Breast epithelium (tissue), 4 donors: ENCODE data around the gene GSTA4. TPM values are rescaled to one million over a fixed set of nuclear protein-coding genes. Genes with fewer than 3 reads are reported as not detected.

Experiments used
- DNase-seq, 2 donors: peaks; one replicate each; pipeline ENCODE4 v3.0.0-alpha.2; 2019; ENCODE audit warnings: low spot score in 2 of 2
- H3K27ac ChIP-seq, 2 donors: fragments of 200-600 bp; sonication (generic) in 1 of 2; one replicate each; pipeline ENCODE4 v1.5.1; 2016 to 2019; ENCODE audit warnings: mild to moderate bottlenecking in 1 of 2
- H3K27me3 ChIP-seq, 2 donors: fragments of 200-600 bp; sonication (generic) in 1 of 2; one replicate each; pipeline versions ENCODE4 v1.5.1 to v1.6.0; 2017 to 2019; ENCODE audit warnings: control low read depth in 1 of 2, mild to moderate bottlenecking in 1 of 2
- H3K36me3 ChIP-seq: fragments of 200-600 bp; one replicate; pipeline ENCODE4 v1.5.1; 2019
- H3K4me1 ChIP-seq, 2 donors: fragments of 200-600 bp; sonication (generic); one replicate each; pipeline ENCODE4 v1.5.1; 2016 to 2019; ENCODE audit warnings: control low read depth in 1 of 2
- H3K4me3 ChIP-seq, 3 donors: fragments of 200-600 bp; sonication (generic); 1 replicate in 2 of 3; 2 replicates in 1 of 3; pipeline ENCODE4 v1.5.1; 2016 to 2019; ENCODE audit warnings: mild to moderate bottlenecking in 3 of 3, moderate library complexity in 2 of 3
- H3K9me3 ChIP-seq, 2 donors: fragments of 200-600 bp; sonication (generic) in 1 of 2; one replicate each; pipeline ENCODE4 v1.5.1; 2016 to 2019; ENCODE audit warnings: control low read depth in 1 of 2
- POLR2A ChIP-seq: fragments of 450-650 bp; IDR thresholded peaks from one replicate; pipeline ENCODE4 v1.6.1; 2016; ENCODE audit warnings: antibody characterized with exemption, mild to moderate bottlenecking, moderate library complexity
- POLR2AphosphoS5 ChIP-seq, 3 donors: sonication (generic); formaldehyde crosslinking; IDR thresholded peaks; one replicate each; pipeline ENCODE4 v1.6.1; 2017; ENCODE audit warnings: antibody characterized with exemption in 3 of 3
- intact Hi-C: fragments of 100-400 bp; cut with DNase I; formaldehyde crosslinking; loops from one replicate; pipeline ENCODE4 v1.15.1; 2023; ENCODE audit warnings: low total_unique reads
- total RNA-seq, 3 donors: library from RNA; depleted of rRNA; stranded (reverse); fragments of >200 nt; gene quantifications; one replicate each; pipeline ENCODE4 v1.1.0, GENCODE V29; 2016
- TF ChIP-seq, protein P1 (sequence below), 3 donors: fragments of 450-650 bp; IDR thresholded peaks; one replicate each; pipeline ENCODE4 v1.5.1; 2016 to 2017; ENCODE audit warnings: antibody characterized with exemption in 3 of 3, mild to moderate bottlenecking in 3 of 3, moderate library complexity in 3 of 3

GSTA4 gene
- total RNA-seq, 3 donors from 2014 or later = 19.3 to 25.9 (median 20.6) TPM

DNA sequence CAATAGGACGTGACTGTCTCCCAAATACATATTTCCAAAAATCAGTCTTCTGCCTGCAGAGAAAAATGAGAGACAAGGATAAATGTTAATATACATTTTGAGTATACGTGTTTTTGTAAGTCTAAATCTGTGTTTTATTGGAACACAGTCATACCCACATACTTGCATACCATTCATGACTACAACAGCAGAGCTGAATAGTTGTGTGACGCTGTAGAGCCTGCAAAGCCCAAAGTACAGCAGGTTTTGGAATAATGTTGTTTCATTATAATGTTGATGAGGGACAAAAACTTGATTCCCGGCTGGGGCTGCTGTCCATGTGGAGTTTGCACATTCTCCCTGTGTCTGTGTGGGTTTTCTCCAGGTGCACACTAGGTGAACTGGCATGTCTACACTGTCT, 46.3 kb upstream of the GSTA4 start:
- Histone ChIP-seq H3K27ac (no peak overlapping the region), H3K27me3 (no peaks in the 10 kb centered on the region), H3K4me1 (no peaks in the 10 kb centered on the region), H3K36me3 (peaks cover 20% of the 10 kb centered on the region), H3K9me3 (no peaks in the 10 kb centered on the region), H3K4me3 (no peak overlapping the region)
- no peak for DNase-seq
- TF ChIP-seq, protein P1, sequence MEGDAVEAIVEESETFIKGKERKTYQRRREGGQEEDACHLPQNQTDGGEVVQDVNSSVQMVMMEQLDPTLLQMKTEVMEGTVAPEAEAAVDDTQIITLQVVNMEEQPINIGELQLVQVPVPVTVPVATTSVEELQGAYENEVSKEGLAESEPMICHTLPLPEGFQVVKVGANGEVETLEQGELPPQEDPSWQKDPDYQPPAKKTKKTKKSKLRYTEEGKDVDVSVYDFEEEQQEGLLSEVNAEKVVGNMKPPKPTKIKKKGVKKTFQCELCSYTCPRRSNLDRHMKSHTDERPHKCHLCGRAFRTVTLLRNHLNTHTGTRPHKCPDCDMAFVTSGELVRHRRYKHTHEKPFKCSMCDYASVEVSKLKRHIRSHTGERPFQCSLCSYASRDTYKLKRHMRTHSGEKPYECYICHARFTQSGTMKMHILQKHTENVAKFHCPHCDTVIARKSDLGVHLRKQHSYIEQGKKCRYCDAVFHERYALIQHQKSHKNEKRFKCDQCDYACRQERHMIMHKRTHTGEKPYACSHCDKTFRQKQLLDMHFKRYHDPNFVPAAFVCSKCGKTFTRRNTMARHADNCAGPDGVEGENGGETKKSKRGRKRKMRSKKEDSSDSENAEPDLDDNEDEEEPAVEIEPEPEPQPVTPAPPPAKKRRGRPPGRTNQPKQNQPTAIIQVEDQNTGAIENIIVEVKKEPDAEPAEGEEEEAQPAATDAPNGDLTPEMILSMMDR (IDR thresholded peaks at IDR 0.05) = no peak
- TF ChIP-seq POLR2AphosphoS5 (IDR thresholded peaks at IDR 0.05) (no peak), POLR2A (no peak)
- intact Hi-C loops = no loop called here

DNA sequence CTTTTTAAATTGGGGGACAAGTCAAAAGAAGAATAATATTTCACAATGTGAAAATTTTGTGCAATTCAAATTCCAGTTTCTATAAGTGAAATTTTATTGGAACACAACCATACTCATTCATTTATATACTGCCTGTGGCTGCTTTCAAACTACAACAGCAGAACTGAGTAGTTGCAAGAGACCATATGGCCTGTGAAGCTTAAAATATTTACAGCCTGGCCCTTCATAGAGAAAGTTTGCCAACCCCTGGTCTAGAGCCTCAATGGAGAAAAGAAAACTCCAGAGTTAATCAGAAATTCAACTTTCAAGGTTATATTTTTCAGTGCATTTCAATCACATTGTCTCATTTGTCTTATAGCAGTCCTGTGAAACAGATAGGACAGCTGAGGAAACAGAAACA, 43.5 kb upstream of the GSTA4 start:
- Histone ChIP-seq H3K9me3 (no peaks in the 10 kb centered on the region), H3K4me3 (no peak overlapping the region), H3K36me3 (peaks cover 20% of the 10 kb centered on the region), H3K27ac (no peak overlapping the region), H3K4me1 (no peaks in the 10 kb centered on the region), H3K27me3 (no peaks in the 10 kb centered on the region)
- no peak for DNase-seq
- intact Hi-C loops = no loop called here
- TF ChIP-seq, protein P1 (IDR thresholded peaks at IDR 0.05) = no peak
- TF ChIP-seq POLR2A = no peak
- no peak for TF ChIP-seq POLR2AphosphoS5 (IDR thresholded peaks at IDR 0.05)

DNA sequence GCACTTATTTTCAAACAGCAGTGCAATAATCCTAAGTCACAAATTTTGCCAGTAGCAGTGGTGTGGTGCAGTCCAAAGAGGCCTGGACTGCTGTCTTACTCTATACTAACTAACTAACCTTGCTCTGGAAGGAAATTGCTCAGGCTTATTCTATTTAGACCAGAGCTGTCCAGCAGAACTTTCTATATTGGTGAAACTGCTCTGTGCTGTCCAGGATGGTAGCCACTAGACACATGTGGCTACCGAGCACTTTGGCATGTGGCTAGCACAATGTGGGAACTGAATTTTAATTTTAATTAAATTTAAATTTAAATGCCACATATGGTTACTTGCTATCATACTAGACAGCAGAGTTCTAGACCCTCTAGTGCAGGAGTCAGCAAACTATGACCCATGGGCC, 43.1 kb upstream of the GSTA4 start:
- Histone ChIP-seq H3K27me3 (no peaks in the 10 kb centered on the region), H3K27ac (no peak overlapping the region), H3K4me1 (no peaks in the 10 kb centered on the region), H3K4me3 (no peak overlapping the region), H3K9me3 (no peaks in the 10 kb centered on the region), H3K36me3 (peaks cover 20% of the 10 kb centered on the region)
- TF ChIP-seq POLR2A (no peak), POLR2AphosphoS5 (IDR thresholded peaks at IDR 0.05) (no peak)
- TF ChIP-seq, protein P1 (IDR thresholded peaks at IDR 0.05) = no peak
- DNase-seq = no peak
- intact Hi-C loops = no loop called here

DNA sequence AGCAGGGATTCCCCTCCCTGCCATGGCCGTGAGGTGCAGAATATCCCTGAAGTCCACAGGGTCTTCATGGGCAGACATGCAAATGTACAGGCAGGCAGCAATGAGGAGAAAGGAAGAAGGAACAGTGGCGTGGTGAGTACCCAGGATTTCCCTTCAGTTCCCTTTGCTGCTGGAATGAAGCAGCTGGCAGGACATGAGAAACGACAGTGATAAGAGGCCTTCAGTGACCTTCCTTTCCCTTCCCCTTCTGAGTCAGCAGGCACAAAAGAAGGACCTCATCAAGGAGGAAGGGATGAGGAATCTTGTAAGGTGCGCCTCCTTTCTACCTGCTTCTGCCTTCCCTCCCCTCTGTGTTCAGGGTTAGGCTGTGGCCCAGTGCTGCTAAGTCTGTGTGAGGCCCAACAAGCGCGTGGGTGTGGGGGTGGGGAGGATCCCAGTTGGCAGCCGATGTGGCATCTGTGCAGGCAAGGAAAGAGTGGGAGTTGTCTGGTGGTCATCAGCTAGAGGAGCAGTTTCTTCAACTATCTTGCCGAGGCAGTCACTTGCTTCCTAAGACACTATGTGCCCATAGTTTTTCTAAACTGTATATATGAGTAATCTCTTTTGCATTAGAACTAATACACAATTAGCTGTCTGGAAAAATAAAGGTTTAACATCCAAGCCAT, 40.6 kb upstream of the GSTA4 start:
- intact Hi-C loops = no loop called here
- no peak overlapping the region for H3K27ac ChIP-seq
- no peak for DNase-seq
- no peaks in the 10 kb centered on the region for H3K4me1 ChIP-seq
- peaks cover 19% of the 10 kb centered on the region for H3K36me3 ChIP-seq
- no peaks in the 10 kb centered on the region for H3K27me3 ChIP-seq
- TF ChIP-seq POLR2A (no peak), POLR2AphosphoS5 (IDR thresholded peaks at IDR 0.05) (no peak)
- TF ChIP-seq, protein P1 (IDR thresholded peaks at IDR 0.05) = no peak
- H3K9me3 ChIP-seq = no peaks in the 10 kb centered on the region
- no peak overlapping the region for H3K4me3 ChIP-seq

DNA sequence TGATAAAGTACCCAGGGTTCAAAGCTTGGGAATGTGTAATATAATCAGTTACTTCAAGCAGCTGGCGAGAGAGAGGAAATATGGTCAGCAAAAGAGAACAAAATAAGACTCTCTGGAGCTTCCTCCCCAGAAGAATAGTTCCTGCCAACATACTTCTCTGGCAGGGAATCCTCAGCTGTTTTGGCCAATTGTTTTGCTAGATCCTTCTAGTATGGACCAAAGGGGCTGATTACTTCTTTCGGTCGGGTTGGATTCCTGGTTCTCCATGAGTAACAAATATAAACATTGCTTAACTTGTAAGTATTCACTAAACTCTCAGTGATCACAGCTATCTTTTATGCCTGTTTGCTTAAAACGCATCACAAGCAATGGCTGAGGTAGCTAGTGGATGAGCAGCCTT, 38.7 kb upstream of the GSTA4 start:
- Histone ChIP-seq H3K36me3 (peaks cover 6% of the 10 kb centered on the region), H3K4me1 (no peaks in the 10 kb centered on the region), H3K9me3 (no peaks in the 10 kb centered on the region), H3K27me3 (no peaks in the 10 kb centered on the region), H3K27ac (peak overlapping the region; percentile 49 to 55), H3K4me3 (no peak overlapping the region)
- DNase-seq = no peak
- intact Hi-C loops = no loop called here
- TF ChIP-seq, protein P1 (IDR thresholded peaks at IDR 0.05) = no peak
- TF ChIP-seq POLR2A = no peak
- no peak for TF ChIP-seq POLR2AphosphoS5 (IDR thresholded peaks at IDR 0.05)
